NCI-H460 (cell line): ENCODE results near the gene CTBP2. TPM values are rescaled to one million over a fixed set of nuclear protein-coding genes. Genes with fewer than 3 reads are reported as not detected.
A peak's percentile ranks its signal among the peaks of the same experiment; 100 is the strongest.

Experiments
- DNase-seq: peaks from one replicate; pipeline ENCODE4 v3.0.0-alpha.2; 2016; ENCODE audit warnings: low read depth; ENCODE audit errors: extremely low read depth
- polyA plus RNA-seq: library from polyadenylated mRNA; depleted of rRNA; stranded (reverse); fragments of >200 nt; gene quantifications from 2 replicates; pipeline ENCODE4 v1.2.3, GENCODE V29; 2014; cell fraction: nucleus; rRNA removed
- total RNA-seq: library from RNA; depleted of rRNA; stranded (reverse); fragments of >200 nt; shearing (Covaris generic); gene quantifications from 2 replicates; pipeline ENCODE4 v1.2.3, GENCODE V29; 2014; rRNA removed

The CTBP2 gene
- 75.1 and 77.3 TPM in 2 replicates for total RNA-seq
- 87.0 and 111 TPM in 2 replicates for polyA plus RNA-seq

DNA sequence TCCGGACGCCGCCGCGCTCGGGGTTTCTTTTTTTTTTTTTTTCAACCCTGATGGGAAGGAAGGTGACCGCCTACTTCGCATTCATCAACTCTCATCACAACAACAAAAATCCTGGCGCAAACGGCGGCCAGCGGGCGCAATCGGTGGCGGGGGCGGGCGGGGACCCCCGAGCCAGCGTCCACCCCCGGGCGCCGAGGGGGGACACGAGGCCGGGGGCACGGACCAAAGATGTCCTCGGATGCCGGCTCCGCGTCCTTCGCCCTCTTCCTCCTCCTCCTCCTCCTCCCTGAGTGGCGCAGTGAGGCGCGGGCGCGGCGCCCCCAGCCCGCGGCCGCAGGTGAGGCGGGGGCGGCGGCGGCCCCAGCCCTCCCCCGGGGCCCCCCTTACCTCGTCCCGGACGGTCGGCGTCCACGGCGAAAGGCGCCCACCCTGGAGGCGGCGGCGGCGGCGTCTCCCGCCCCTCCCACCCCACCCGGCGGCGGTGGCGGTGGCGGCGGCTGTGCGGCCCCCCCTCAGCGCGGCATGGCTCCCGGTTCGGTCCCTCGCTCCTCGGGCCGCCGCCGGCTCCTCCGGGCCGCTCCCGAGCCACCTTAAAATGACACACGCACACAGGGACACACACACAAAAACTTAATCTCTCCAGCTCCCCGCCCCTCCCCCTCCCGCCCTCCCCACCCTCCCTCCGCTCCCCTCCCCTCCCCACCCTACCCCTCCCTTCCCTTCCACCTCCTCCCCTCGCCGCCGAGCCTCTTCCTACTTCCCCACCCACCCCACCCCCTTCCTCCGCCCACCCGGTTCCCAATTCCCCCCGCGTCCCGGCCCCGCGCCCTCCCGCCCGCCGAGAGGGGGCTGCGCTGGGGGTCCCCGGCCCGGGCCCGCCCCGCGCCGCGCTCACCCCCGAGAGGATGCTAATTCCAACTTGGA is at the start of gene CTBP2:
Gene CTBP2, minus strand, starts transcription at position 632 of the 924 bp plus-strand sequence.
- peak; percentile 60 for DNase-seq

DNA sequence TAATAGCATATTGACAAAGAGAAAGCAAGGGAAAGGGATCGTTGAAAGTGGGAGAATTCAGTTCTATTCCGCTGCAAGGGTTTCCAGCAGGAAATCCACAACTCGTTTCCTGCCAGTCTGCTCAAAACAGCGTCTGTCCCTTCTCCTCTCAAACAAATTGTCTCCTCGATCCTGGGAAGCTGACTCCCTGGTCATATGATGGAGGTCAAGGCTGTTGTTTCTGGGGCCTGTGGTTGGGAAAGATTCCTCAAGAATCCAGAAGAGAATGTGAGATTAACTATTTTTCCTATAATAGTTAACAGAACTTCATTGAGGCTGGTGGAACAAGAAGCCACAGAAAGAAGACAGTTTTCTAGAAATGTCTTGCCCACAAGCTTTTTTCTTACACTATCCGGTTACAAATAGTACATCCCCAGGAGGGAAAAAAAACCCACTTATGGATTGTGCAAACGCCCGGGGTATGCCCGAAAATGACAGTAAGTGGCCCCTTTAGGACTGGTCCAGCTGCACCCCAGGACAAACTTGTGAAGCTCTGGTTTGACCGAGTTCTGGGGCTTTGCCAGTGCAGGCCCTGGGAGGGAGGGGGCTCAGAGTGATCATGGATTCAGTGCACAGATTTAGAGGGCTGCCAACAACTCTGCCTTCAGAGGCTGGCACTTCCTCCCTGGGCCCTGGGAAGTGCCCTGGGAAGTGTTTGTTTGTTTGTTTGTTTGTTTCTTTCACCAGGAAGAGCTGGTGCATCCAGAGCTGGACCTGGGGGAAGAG is 49.4 kb upstream of the CTBP2 start:
- DNase-seq, result no peak

DNA sequence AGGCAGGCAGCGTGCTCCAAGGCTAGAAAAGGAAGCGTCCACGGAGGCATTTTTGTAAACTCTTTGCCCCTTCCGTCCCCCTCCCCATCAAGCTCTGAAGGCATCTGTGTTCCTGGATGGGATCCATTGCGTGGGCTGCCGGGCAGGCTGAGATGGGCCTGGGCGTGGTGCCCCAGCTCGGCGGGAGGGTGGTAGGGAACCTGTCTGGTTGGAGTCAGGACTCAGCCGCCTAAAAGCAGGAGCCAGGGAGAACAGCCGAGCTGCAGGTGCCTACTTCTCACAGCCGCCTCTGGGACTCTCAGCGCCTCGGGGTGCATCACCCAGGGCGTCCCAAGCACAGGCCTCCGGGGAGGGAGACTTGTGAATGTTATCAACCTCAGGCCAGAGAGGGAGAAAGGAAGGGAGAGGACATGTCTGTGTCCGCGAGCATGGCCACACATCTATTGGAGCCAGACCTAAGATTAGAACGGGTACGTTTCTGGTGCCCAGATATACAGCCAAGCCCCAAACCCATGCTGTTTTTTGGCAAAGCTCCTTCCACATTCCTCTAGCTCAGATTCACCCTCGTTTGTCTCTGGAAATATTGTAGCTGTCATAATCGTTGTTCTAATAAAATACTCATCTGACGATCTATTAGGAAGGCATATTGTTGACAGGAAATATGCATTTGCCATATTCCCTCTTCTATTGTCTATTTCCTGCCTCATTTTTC is 48.6 kb upstream of the CTBP2 start:
- DNase-seq, result no peak

DNA sequence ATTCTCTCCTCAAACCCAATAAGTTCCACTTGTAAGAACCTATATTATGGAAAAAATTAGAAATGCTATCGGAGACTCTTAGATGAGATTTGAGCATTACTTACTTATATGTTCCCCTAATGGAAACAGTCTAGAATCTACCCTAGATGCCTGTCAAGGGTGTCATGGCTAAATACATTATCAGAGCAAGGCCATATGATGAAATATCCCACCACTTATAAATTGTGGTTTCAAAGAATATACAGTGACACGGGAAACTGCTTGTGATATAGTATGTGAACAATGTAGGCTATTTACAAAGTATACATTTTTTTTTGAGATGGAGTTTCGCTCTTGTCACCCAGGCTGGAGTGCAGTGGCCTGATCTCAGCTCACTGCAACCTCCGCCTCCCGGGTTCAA is 46.3 kb upstream of the CTBP2 start:
- DNase-seq, result no peak

DNA sequence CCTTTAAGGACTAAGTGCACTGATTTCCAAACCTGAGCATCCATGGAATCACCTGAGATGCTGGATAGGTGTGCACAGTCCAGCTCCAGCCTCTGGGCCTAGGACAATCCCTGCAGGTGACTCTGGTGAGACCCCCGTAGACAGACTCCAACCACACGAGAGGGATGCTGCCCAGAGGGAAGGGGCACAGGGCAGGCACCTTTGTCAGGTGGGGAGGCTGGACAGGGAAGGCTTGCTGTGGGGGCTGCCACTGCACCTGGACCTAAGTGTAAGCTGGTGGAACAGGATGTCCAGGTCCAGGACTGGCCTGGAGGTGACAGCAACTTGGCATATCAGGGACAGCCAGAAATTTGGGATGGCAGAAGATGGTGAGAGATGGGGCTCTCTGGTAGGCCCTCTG is 45.1 kb upstream of the CTBP2 start:
- DNase-seq, result no peak

DNA sequence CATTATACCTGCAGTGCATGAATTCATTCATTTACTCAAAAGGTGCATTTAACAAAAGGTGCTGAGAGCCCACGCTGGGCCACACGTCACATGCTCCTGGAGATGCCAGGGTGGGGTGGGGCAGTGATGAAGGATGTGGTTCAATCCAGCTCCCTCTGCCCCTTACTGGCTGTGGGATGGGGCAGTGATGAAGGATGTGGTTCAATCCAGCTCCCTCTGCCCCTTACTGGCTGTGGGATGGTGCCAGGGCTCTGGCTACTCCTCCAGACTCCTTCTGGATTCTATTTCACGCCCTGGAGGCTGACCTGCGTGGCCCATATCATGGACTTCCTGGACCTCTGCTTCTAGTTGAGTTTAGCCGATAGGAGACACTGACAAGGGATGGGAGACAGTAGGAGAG is 44.0 kb upstream of the CTBP2 start:
- DNase-seq, result no peak

DNA sequence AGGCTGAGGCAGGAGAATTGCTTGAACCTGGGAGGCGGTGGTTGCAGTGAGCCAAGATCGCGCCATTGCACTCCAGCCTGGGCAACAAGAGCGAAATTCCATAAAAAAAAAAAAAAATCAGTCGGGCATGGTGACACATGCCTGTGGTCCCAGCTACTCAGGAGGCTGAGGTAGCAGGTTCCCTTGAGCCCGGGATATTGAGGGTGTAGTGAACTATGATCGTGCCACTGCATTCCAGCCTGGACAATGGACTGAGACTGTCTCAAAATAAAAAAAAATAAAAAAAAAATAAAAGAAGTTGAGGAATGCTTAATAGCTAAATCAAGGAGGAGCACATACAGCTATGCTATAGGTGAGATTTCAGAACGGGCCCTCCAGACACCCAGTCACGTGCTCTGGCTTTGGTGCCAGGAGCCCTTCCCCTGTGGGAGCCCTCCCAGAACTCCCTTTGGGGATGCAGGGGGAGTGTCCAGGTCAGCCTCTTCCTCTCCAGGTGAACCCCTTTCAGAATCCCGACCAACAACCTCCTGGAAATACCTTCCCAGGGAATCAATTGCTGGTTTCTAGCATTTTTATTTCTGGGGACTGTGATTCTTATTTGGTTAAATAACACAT is 42.9 kb upstream of the CTBP2 start:
- no peak for DNase-seq

DNA sequence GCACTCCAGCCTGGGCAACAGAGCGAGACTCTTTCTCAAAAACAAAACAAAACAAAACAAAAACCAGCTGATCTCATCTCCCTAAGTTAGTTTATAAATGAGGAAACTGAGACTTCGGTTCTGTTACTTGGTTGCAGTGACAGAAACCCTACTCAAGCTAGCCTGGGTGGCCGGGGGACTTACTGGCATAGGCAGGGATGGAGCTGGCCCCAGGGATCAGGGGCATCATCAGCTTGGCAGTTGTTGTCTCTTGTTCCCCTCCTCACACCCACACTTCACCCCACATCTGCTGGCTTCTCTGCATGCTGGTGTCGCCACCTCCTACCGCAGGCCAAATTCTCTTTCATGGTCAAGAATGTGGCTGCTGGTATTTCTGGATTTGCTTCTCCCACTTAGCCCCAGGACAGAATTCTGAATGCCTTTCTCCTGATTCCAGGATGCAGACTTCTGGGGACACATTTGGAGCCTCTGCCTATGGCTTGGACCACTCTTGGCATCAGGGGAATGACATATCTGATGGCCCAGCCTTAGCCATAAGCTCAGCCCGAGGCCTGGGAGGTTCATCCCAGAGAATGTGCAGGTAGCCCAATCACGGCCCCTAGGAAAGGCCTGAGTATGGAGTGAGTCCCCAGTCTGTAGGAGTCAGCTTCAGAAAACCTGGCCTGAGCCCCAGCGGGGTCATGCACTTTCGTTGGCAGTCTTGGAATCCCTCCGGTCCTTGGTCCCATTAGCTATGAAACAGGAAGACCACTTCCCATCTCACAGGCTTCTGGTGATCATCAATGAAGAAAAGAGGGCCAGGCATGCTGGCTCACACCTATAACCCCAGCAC is 41.6 kb upstream of the CTBP2 start:
- no peak for DNase-seq

DNA sequence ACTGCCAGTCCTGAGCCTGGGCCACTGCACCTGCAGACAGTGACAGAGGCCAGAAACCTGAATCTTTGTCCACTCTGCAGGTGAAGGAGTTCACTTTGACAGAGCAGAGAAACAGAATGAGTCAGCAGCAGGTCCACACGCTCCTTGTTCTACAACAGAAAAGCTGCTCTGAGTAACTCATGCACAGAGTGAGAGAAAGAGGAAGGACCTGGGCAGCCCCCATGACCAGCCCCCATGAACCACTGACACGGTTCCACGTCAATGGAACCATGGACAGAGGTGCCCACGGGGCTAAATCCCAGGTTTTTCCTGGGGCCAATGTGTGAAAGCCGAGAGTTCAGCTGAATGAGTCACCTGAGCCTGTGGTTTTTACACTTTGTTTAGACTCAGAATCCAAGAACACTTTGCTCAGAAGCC is 40.8 kb upstream of the CTBP2 start:
- peak; percentile 6 for DNase-seq

DNA sequence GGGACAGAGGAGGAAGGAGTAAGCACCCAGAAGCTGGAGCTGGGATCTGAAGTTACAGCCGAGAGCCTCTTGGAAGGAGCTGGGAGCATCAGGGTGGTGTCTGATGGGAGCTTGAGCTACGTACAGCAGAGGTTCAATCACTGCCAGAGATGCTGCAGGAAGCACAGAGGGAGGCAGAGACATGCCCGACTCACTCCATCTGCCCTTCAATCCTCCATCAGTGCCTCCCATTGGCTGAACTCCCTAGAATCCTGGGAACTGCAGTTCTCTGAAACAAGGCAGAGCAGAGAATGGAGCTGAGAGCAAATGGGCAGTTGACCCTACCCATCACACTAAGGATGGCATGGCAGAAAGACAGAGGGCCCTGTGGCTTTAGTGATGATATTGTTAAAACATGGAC is 40.0 kb upstream of the CTBP2 start:
- DNase-seq, result no peak

DNA sequence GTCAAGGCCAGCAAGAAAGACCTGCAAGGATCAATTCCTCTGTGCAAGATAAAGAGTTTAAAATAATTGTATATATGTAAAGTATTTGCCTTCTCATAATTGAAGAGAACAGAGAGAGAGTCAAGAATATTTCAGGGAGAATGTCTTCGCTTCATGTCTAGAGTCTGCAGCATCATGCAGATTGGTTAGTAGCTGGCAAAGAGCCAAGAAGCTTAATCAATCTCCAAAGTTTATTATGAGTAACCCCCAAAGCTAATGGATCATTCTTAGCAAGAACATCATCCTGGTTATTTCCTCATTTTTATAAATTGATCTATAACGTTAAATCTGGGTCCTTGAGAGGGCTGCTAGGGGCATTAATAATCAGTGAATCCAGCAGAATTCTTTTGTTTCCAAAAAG is 38.9 kb upstream of the CTBP2 start:
- DNase-seq, result no peak

DNA sequence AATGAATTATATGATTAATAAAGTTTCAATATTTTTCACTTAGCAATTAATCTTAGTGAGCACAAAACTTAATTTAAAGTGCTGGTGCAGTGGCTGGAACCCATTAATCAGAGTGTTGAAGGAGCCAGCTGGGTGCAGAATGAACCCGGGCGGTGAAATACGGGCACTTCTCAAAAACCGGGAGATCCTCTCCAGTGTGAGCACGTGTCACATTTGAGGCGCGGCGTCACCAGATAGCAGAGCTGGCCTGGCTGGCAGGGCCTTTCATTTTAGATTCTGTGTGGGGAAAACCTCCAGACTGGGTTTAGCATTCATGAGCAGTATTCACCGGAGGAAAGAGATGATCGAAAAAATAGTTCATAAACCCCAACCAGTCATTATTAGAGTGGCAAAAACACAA is 34.5 kb upstream of the CTBP2 start:
- DNase-seq, result no peak

DNA sequence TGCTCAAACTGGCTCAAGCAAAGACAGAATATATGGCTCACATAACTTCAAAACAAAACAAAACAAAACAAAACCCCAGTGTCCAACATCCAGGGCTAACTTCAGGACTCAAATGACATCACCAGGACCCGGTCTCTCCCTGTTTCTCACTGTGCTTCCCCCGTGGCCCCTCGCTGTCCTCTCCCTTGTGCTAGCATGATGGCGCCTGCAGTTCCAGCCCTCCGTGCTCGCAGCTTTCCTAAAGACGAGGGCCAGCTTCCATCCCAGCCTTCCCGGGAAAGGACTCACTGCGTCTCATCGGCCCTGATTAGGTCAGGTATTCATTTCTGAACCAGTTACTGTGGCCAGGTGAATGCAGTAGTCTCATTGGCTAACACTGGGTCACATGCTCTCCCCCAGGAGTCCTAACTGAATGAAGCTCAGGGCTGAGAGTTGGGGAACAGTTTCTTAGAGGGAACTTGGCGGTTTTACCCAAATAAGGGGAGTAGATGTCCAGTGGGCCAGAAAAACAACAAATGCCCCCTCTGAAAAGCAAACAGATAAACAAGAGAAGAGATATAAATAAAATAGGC is 33.0 kb upstream of the CTBP2 start:
- no peak for DNase-seq

DNA sequence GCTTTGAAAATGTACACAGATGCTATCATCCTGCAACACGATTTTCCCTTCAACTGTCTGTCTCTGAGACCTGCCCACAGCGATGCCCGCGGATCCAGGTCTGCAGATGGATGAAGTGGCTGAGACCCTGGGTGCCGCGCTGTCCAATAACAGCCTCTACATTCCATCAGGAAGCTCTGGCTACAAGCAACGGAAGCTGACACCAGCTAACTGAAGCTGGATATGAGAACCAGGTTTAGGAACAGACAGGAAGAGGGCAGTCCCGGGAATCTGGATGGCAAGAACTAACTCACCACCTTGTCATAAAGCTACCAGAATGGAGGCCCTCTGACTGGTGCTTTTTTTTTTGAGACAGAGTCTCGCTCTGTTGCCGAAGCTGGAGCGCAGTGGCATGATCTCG is 32.3 kb upstream of the CTBP2 start:
- no peak for DNase-seq

DNA sequence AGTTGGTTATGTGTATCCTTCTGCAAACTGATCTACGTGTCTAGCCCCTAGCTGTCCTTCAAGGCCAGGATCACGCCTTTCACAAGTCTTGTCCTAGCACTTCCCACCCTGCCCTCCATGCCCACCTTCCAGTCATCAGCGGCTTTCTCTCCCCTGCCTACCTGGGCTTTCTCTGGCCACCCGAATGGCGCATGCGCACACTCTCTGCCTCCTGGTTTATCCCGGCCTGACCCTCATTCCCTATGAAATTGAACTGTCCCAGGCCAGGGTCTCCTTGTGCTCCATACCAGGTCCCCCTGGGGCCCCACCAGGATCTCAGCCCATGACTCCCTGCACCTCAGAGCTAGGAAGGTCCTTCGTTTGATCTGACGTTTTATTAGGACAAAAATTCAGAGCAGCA is 31.6 kb upstream of the CTBP2 start:
- DNase-seq, result no peak

DNA sequence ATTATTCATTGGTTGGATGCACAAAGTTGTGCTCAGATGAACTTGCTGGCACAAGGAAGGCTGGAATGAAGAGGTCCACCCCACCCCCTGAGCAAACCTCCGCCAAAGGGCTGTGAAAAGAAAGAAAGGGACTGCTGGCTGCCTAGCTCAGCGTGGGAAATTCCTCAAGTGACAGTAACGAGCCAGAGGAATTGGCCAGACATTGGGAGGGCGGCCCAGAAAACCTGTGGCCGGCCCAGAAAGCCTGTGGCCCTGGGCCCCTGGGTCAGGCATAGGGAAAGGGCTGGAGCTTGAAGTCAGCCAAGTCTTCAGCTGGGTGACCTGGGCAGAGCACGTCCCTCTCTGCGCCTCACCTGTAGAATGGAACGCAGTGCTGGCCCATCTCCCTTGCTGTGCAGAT is 30.6 kb upstream of the CTBP2 start:
- no peak for DNase-seq

DNA sequence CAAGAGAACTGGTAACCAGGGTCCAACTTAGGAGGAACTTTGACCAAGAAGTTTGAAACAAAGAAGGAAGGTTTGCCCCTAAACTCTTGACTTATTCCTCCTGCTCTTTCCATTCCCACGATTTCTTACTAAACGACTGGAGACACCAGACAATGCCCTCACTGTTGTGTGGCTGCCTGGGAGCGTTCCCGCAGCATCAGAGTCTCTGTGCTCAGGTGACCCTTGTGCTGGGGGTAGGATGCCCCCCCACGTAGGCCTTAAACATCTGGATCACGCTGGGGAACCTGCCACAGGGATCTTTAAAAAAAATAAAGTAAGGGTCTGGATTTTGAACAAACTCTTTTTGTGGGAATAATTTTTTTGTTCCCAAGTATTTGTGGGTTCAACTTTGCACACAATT is 30.1 kb upstream of the CTBP2 start:
- DNase-seq, result no peak

DNA sequence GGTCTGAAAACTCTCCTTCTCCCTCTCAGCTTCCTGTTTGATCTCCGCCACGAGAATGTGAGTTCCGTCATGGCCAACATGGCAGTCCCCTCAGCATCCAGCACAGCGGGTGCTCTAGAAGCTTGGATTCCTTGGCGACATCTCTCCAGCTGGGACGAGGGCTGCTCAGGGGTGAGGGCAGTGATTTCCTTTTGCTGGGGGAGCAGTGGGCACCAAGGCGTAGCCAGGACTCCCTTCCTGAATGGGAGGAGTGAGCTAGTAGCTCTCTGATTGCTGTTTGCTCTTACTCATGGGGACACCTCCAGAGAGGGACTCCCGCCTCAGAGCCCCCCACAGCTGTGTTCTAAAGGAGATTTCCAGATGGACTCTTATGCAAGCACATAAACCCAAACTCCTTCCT is 28.8 kb upstream of the CTBP2 start:
- DNase-seq, result no peak
